Right cardiac atrium (tissue), 5 donors: Measurements from ENCODE around the gene ZNF750. TPM values are rescaled to one million over a fixed set of nuclear protein-coding genes. Genes with fewer than 3 reads are reported as not detected.

Experiments used
- ATAC-seq, 2 donors: fragments of 200-7000 bp; cut with Tn5 transposase; one replicate each; pipeline versions ENCODE4 v1.8.0 to v1.9.1; 2020; ENCODE audit warnings: moderate library complexity in 2 of 2, mild to moderate bottlenecking in 1 of 2
- DNase-seq, 3 donors: peaks; one replicate each; pipeline ENCODE4 v3.0.0-alpha.2; 2020
- H3K27ac ChIP-seq: one replicate; pipeline ENCODE4 v1.5.1; 2013; ENCODE audit warnings: mild to moderate bottlenecking, low read length, control low read depth, moderate library complexity
- H3K27me3 ChIP-seq: one replicate; pipeline ENCODE4 v1.6.1; 2013; ENCODE audit not compliant: control insufficient read depth, insufficient read depth
- H3K4me1 ChIP-seq: one replicate; pipeline ENCODE4 v1.6.1; 2013; ENCODE audit warnings: low read length; ENCODE audit not compliant: control insufficient read depth, insufficient read depth
- H3K4me3 ChIP-seq: one replicate; pipeline ENCODE4 v1.5.1; 2013; ENCODE audit warnings: low read length, control low read depth
- H3K9me3 ChIP-seq: one replicate; pipeline ENCODE4 v1.6.1; 2013; ENCODE audit warnings: low read length; ENCODE audit not compliant: control insufficient read depth
- WGBS: extraction: QIAGEN DNeasy Blood & Tissue Kit; methylation state at CpG from one replicate; pipeline ENCODE4 v1.1.7; 2013; 5-methylcytosine and 5-hydroxymethylcytosine counted together
- intact Hi-C, 4 donors: fragments of 100-400 bp; cut with DNase I; formaldehyde crosslinking; loops; one replicate each; pipeline versions ENCODE4 v1.11.0 to v1.14.0; 2022 to 2023
- polyA plus RNA-seq: library from polyadenylated mRNA; stranded (reverse); fragments of 200-250 nt; gene quantifications from one replicate; pipeline ENCODE4 v1.2.3, GENCODE V29; 2013
- total RNA-seq, 4 donors: library from RNA; stranded (reverse); fragmentation: NEBNext Ultra II Directional; extraction: Animal tissue kit (Norgen Biotek cat#: 25700); gene quantifications; one replicate each; pipeline ENCODE4 v1.2.1, GENCODE V29; 2021
- donor health status: healthy with polysubstance abuse.
- donor health status: DM: no; HTN: yes; CAD: no.
- donor health status: DM: no; HTN: no; CAD: no.
- donor health status: DM: no; HTN: yes; CAD: no; lungs with severe emphysema.
- donor health status: DM: yes; HTN: yes; CAD: no.

The ZNF750 gene
- total and polyA plus RNA-seq, 5 donors = 0.07 TPM; not detected in 4

DNA sequence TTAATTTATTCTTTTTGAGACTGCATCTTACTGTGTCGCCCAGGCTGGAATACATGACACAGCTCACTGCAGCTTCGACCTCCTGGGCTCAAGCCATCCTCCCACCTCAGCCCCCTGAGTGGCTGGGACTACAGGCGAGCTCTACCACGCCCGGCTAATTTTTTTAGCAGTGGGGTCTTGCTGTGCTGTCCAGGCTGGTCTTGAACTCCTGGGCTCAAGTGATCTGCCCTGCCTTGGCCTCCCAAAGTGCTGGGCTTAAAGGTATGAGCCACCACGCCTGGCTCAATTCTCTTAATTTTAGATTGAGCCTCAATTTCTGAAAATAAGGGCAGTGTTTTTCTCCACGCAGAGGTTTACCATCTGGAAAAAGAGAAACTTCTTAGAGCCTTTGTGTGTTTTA lies 41.1 kb downstream of the ZNF750 start:
- no peak overlapping the region for H3K27ac ChIP-seq
- H3K27me3 ChIP-seq = no peaks in the 10 kb centered on the region
- H3K4me3 ChIP-seq = no peak overlapping the region
- DNase-seq (no peak), ATAC-seq (no peak)
- H3K9me3 ChIP-seq = no peaks in the 10 kb centered on the region
- H3K4me1 ChIP-seq = peaks cover 3% of the 10 kb centered on the region
- intact Hi-C loops = no loop called here
- WGBS = 98% methylated on average over 7 of the region's 7 CpGs

DNA sequence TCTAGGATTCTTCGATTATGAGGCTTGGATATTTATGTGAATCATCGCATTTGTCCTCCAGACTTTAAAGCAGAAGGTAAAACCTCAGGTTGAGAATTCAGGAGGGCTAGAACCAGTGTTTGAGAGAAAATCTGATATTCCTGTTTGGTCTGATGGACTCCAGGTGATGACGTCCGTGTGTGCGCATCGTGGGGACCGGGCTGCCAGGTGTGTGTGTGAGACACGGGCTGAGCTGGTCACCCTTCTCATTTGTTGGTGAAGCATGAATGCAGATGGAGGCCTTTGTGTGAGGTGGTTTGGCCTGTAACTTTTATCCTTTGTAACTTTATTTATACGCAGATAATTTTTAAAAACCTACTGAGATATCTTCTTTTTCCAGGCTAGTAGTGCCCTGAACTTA lies 42.8 kb downstream of the ZNF750 start:
- ATAC-seq (no peak), DNase-seq (peak in 1 of 3 donors; percentile 18)
- intact Hi-C loops = no loop called here
- no peaks in the 10 kb centered on the region for H3K9me3 ChIP-seq
- no peak overlapping the region for H3K27ac ChIP-seq
- H3K4me3 ChIP-seq = no peak overlapping the region
- 97% methylated on average over 9 of the region's 9 CpGs for WGBS
- H3K4me1 ChIP-seq = peaks cover 3% of the 10 kb centered on the region
- H3K27me3 ChIP-seq = no peaks in the 10 kb centered on the region

DNA sequence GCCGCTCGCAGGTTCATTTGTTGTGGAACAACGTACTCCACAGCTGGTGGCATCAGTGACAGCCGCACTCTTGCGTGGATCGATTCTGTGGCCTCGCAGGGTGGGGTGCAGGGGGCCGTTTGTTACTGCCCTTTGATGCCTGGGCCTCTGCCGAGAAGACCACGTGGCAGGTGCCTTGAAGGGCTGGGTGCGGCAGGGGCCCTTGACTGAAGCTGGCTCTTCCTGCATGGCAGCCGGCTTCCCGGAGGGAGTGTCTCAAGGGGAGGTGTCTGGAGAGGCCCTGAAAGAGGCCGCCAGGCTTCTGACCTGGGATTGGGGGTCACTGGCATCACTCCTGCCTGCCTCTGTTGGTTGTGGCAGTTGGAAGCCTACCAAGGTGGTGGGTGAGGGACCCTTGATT lies 44.2 kb downstream of the ZNF750 start:
- Histone ChIP-seq H3K27ac (no peak overlapping the region), H3K9me3 (no peaks in the 10 kb centered on the region), H3K4me3 (no peak overlapping the region), H3K27me3 (no peaks in the 10 kb centered on the region), H3K4me1 (peaks cover 3% of the 10 kb centered on the region)
- DNase-seq (no peak), ATAC-seq (no peak)
- 89% methylated on average over 14 of the region's 14 CpGs for WGBS
- intact Hi-C loops = no loop called here

DNA sequence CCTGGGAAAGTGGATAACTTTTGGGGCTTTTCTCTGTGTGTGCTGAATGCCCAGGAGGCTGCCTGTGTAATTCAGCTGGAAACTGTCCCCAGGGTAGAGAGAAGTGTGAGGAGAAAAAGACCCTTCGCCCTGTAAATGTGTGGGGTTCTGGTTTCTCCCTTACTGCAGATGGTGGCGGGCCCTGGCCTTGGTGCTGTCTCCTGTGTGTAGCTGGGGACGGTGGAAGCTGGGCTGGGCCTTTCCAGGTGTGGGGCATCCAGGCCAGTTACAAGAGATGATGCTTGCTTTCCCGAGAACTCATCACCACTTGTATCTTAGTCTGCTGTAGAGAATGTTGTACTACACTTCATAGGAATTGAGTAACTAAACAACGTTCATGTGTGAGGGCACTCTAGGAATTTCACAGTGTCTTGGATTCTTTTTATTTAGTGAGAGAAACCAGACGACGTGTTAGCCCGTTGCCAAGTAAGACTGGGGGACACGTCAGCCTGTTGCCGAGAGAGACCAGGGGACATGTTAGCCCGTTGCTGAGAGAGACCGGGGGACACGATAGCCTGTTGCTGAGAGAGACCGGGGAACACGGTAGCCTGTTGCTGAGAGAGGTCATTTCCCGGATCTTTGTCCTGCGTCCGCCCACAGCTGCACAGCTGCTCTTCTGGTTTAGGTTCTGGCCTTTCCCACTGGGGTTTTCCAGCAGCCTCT lies 44.9 kb downstream of the ZNF750 start:
- ATAC-seq (peak; percentile 30 to 51), DNase-seq (peak in 1 of 3 donors; percentile 64)
- 66% methylated on average over 18 of the region's 18 CpGs for WGBS
- Histone ChIP-seq H3K9me3 (no peaks in the 10 kb centered on the region), H3K4me3 (no peak overlapping the region), H3K27me3 (no peaks in the 10 kb centered on the region), H3K4me1 (peaks cover 3% of the 10 kb centered on the region), H3K27ac (no peak overlapping the region)
- intact Hi-C loops = no loop called here

DNA sequence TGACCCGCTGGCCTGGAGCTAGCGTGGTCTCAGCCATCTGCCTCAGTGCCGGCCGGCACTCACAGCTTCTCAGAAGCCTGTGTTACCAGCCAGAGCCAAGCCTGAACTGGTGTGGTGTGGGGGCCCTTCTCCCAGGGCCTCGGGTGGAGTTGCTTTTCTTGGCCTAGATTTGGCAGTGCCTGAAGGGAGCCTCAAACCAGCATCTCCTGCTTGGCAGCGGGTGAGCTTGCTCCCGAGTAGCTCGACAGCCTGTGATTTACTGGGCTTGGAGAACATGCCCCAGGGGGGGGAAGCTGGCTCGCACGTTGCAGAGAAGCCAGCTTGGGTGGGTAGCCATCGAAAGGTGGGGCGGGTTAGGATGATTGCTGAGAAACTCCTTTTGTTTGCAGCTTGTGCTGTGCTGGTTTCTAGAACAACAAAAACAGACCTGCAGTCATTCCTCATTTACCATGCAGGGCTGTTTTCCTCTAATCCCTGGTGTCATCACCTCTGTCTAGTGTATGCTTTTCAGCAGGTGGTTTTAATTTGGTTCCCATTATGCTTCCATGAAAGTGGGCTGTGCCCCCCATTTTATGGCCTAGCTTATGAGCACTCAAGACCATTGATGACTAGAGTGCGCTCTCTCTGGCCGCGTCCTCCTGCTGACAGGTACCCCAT lies 45.7 kb downstream of the ZNF750 start:
- Histone ChIP-seq H3K27ac (no peak overlapping the region), H3K4me1 (peaks cover 3% of the 10 kb centered on the region), H3K4me3 (no peak overlapping the region), H3K27me3 (no peaks in the 10 kb centered on the region), H3K9me3 (no peaks in the 10 kb centered on the region)
- 65% methylated on average over 15 of the region's 15 CpGs for WGBS
- peak in 2 of 3 donors; percentile 49 to 80 for DNase-seq
- peak; percentile 24 to 46 for ATAC-seq
- intact Hi-C loops = no loop called here

DNA sequence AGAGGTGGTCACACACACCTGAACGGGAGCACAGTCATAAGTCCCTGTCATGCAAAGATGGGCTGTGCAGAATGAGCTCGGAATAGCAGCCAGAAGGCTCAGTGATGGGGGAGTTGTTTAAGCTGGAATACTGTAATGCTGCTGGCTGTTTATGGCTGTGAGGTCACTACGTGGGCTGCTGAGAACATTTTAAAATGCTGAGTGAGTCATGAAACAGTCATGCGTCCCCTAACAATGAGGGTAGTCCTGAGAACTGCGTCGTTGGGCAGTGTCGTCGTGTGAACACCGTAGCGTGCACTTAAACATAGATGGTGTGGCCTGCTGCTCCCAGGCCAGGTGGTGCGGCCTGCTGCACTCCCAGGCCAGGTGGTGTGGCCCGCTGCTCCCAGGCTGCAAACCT lies 48.3 kb downstream of the ZNF750 start:
- ATAC-seq = no peak
- WGBS = 81% methylated on average over 12 of the region's 12 CpGs
- H3K4me3 ChIP-seq = no peak overlapping the region
- H3K27me3 ChIP-seq = no peaks in the 10 kb centered on the region
- H3K27ac ChIP-seq = no peak overlapping the region
- H3K4me1 ChIP-seq = peaks cover 3% of the 10 kb centered on the region
- H3K9me3 ChIP-seq = no peaks in the 10 kb centered on the region
- peak in 1 of 3 donors; percentile 13 for DNase-seq
- intact Hi-C loops = no loop called here

DNA sequence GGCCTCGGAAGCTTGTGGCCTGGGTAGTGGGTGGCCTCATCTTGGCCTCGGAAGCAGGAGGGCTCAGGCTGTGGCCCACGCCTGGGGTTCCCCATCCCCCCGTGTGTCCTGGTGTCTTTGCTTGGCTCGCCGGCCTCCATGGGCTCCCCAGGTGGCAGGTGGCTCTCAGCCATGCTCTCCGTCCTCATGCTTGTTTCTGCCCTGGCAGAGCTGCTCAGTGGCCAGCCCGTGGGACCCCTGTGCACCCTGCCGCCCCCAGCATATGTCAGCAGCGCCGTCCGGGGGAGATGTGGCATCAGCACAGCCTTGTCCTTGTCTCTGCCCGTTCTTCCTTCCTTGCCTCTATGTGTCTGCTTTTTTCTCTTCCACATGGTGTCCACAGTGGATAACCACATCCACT lies 49.4 kb downstream of the ZNF750 start:
- no peaks in the 10 kb centered on the region for H3K4me1 ChIP-seq
- no peak overlapping the region for H3K27ac ChIP-seq
- no peaks in the 10 kb centered on the region for H3K27me3 ChIP-seq
- H3K4me3 ChIP-seq = no peak overlapping the region
- H3K9me3 ChIP-seq = no peaks in the 10 kb centered on the region
- intact Hi-C loops = no loop called here
- DNase-seq = peak in 1 of 3 donors; percentile 39
- ATAC-seq = no peak
- 95% methylated on average over 13 of the region's 13 CpGs for WGBS

DNA sequence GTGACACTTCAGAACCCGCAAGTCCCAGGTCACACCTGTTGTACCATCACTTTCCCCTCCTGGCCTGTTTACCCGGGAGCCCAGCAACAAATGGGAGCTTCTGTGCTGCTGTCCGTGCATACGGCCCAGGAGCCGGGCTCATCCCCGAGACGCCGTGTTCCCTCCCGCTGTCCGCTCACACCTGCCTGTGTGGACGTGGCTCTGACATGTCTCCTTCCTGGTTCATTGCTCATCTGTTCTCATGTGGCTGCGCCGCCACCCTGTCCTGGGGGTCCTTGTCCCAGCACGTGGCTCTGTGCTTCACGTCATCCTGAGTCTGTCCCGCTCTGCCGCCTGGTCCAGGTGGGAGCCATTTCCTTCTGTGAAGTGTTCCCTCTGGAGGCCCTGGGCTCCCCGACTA lies 50.0 kb downstream of the ZNF750 start:
- no peaks in the 10 kb centered on the region for H3K9me3 ChIP-seq
- WGBS = 72% methylated on average over 18 of the region's 18 CpGs
- ATAC-seq (peak; percentile 77 to 81), DNase-seq (peak; percentile 35 to 78 (median 69))
- no peaks in the 10 kb centered on the region for H3K4me1 ChIP-seq
- no peaks in the 10 kb centered on the region for H3K27me3 ChIP-seq
- H3K4me3 ChIP-seq = no peak overlapping the region
- H3K27ac ChIP-seq = no peak overlapping the region
- intact Hi-C loops = loop anchor here in 1 of 4 donors (10.0 kb wide), 2 partner anchors 125 to 175 kb away; no protein-coding TSS in a partner anchor

DNA sequence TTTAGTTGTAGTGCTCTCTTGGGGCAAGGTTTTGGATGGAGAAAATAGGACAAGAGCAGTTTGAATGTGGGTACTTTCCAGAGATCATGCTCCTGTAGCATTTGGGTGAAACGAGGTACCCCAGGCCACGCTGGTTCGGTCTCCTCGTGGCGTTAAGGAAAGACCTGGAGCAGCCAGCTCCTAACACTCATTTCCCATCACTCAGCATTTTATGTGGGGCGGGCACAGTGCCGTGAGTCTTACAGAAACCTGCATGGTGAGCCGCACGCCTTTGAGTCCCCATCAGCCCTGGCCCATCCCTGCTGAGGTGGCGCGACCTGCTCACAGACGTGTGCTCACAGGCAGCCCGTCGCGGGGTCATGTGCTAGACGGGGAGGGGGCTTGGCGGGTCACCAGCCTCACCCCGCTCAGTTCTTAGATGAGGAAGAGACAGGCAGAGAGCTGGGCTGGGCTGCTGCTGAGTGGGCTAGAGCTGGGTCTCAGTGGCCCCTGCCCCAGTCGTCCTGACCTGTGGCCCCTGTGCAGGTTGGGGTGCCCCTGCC lies 50.7 kb downstream of the ZNF750 start:
- ATAC-seq (peak in 1 of 2 donors; percentile 30), DNase-seq (peak in 1 of 3 donors; percentile 50)
- intact Hi-C loops = loop anchor here in 1 of 4 donors (10.0 kb wide), 2 partner anchors 126 to 176 kb away; no protein-coding TSS in a partner anchor
- Histone ChIP-seq H3K9me3 (no peaks in the 10 kb centered on the region), H3K4me3 (no peak overlapping the region), H3K27me3 (no peaks in the 10 kb centered on the region), H3K4me1 (no peaks in the 10 kb centered on the region), H3K27ac (no peak overlapping the region)
- 92% methylated on average over 19 of the region's 19 CpGs for WGBS

DNA sequence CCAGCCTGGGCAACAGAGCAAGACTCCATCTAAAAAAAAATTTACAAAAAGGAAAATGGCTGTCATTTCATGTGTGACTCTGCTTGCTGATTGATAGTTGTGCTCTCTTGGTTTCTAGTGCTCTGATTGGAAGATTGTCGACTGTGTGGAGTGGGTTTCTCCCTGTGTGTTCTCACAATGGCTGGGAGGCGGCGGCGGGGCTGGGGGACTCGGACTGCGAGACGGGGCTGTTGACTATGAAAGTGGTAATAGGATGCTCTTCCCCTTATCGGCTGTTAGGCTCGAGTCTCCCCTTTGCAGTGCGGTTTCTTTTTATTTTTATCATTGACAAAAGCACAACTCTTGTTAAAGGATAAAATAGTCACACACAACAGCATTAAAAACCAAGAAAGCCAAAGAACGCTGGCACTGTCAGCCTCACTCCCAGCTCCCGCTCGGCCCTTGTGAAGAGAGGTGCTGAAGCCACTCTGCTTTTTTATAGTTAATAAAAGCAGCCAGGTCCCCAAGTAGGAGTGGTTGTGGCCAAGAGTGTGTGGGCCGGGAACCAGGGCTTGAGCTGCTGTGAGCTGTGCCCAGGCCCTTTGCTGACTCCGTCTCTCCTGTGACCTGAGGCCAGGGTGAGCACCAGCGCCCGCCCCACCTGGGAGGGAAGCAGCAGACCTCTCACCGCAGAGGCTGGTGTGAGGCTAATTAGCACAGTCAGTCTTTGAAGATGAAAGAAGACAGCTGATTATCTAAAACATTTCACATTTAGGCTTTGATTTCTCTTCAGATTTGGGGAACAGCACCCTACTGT lies 51.4 kb downstream of the ZNF750 start:
- WGBS = 79% methylated on average over 18 of the region's 18 CpGs
- H3K27ac ChIP-seq = no peak overlapping the region
- intact Hi-C loops = loop anchor here in 1 of 4 donors (10.0 kb wide), 2 partner anchors 126 to 176 kb away; no protein-coding TSS in a partner anchor

More for the DNA sequence above, 51.4 kb downstream of the ZNF750 start:
- Histone ChIP-seq H3K4me3 (no peak overlapping the region), H3K9me3 (no peaks in the 10 kb centered on the region), H3K27me3 (no peaks in the 10 kb centered on the region), H3K4me1 (no peaks in the 10 kb centered on the region)
- DNase-seq (peak in 1 of 3 donors; percentile 46), ATAC-seq (peak in 1 of 2 donors; percentile 23)
